WTC11 (cell line): Measurements from ENCODE around the gene DLG5. TPM values are rescaled to one million over a fixed set of nuclear protein-coding genes. Genes with fewer than 3 reads are reported as not detected.

ENCODE experiments used
- AFF4 ChIP-seq: sonication (generic); formaldehyde crosslinking; IDR thresholded peaks from 2 replicates; pipeline ENCODE4 v1.8.1; 2023; ENCODE audit warnings: mild to moderate bottlenecking, missing genetic modification reagents, borderline replicate concordance
- E2F1 ChIP-seq: sonication (generic); formaldehyde crosslinking; IDR thresholded peaks from 2 replicates; pipeline ENCODE4 v1.8.0; 2022; ENCODE audit warnings: mild to moderate bottlenecking, missing genetic modification reagents
- ETV6 ChIP-seq: sonication (generic); formaldehyde crosslinking; IDR thresholded peaks from 2 replicates; pipeline ENCODE4 v1.8.1; 2022; ENCODE audit warnings: mild to moderate bottlenecking, missing genetic modification reagents
- FOXP4 ChIP-seq: sonication (generic); formaldehyde crosslinking; IDR thresholded peaks from 2 replicates; pipeline ENCODE4 v1.8.0; 2022; ENCODE audit warnings: mild to moderate bottlenecking, missing genetic modification reagents
- IRF1 ChIP-seq: sonication (generic); formaldehyde crosslinking; IDR thresholded peaks from 2 replicates; pipeline ENCODE4 v1.8.0; 2023; ENCODE audit warnings: missing genetic modification reagents
- NFYB ChIP-seq: sonication (generic); formaldehyde crosslinking; conservative IDR thresholded peaks from 2 replicates; pipeline ENCODE4 v1.8.0; 2022; ENCODE audit warnings: low read depth, missing genetic modification reagents
- PRDM15 ChIP-seq: sonication (generic); formaldehyde crosslinking; IDR thresholded peaks from 2 replicates; pipeline ENCODE4 v1.8.0; 2022; ENCODE audit warnings: missing genetic modification reagents
- PREB ChIP-seq: sonication (generic); formaldehyde crosslinking; IDR thresholded peaks from 2 replicates; pipeline ENCODE4 v1.8.1; 2022; ENCODE audit warnings: mild to moderate bottlenecking, missing genetic modification reagents, moderate library complexity, borderline replicate concordance
- TCF7 ChIP-seq: sonication (generic); formaldehyde crosslinking; IDR thresholded peaks from 2 replicates; pipeline ENCODE4 v1.8.0; 2022; ENCODE audit warnings: mild to moderate bottlenecking, low read depth, missing genetic modification reagents, moderate library complexity
- USF1 ChIP-seq: sonication (generic); formaldehyde crosslinking; IDR thresholded peaks from 2 replicates; pipeline ENCODE4 v1.8.0; 2022; ENCODE audit warnings: mild to moderate bottlenecking, missing genetic modification reagents
- ZNF317 ChIP-seq: sonication (generic); formaldehyde crosslinking; IDR thresholded peaks from 2 replicates; pipeline ENCODE4 v1.8.1; 2023; ENCODE audit warnings: low read depth, mild to moderate bottlenecking, moderate library complexity, missing genetic modification reagents, borderline replicate concordance
- ZNF416 ChIP-seq: fragments of 250-450 bp; sonication (Bioruptor Pico); IDR thresholded peaks from 2 replicates; pipeline ENCODE4 v1.9.0; 2021; ENCODE audit warnings: mild to moderate bottlenecking, inconsistent platforms
- total RNA-seq: library from RNA; stranded (reverse); gene quantifications from 3 replicates; pipeline ENCODE4 v1.2.3, GENCODE V29; 2021

DLG5 gene
- total RNA-seq, 1 experiment from 2014 or later, result 65.5 TPM

GRCh38 chr10:77856566-77856965, 70.0 kb downstream of the DLG5 start (continued):
- TF ChIP-seq E2F1 (CRISPR knock-in tag) (no peak), PREB (no peak), FOXP4 (no peak), TCF7 (CRISPR knock-in tag) (no peak), NFYB (CRISPR knock-in tag) (no peak), ZNF416 (no peak), PRDM15 (CRISPR knock-in tag) (no peak), AFF4 (CRISPR knock-in tag) (no peak), USF1 (no peak), ETV6 (CRISPR knock-in tag) (no peak), IRF1 (CRISPR knock-in tag) (no peak), ZNF317 (CRISPR knock-in tag) (no peak)
